ENCODE measurements around the gene CCDC117.
"Not testable (repeated sequence)": the region's sequence is repeated elsewhere in the genome, so short reads cannot be mapped to it uniquely, and the experiment has no call there.

The CCDC117 gene

GRCh38 chr22:28801845-28802594 lies 29.5 kb downstream of the CCDC117 start:
- DNase-seq (ENCODE audit: low read depth in 2 of 2), result no peak

GRCh38 chr22:28802595-28803123 lies 30.2 kb downstream of the CCDC117 start:
- no peak for DNase-seq (ENCODE audit: low read depth in 2 of 2)

- DNase-seq (ENCODE audit: low read depth in 2 of 2), result not testable (repeated sequence)
These were observed 32.9 kb downstream of the CCDC117 start for GRCh38 chr22:28805426-28805825.

- DNase-seq (ENCODE audit: low read depth in 2 of 2), result no peak
These were observed 36.3 kb downstream of the CCDC117 start for GRCh38 chr22:28808716-28809355.

GRCh38 chr22:28810821-28811491 lies 38.5 kb downstream of the CCDC117 start:
- no peak for DNase-seq (ENCODE audit: low read depth in 2 of 2)

GRCh38 chr22:28812516-28812915 lies 40.0 kb downstream of the CCDC117 start:
- no peak for DNase-seq (ENCODE audit: low read depth in 2 of 2)

- no peak for DNase-seq (ENCODE audit: low read depth in 2 of 2)
These were observed 41.5 kb downstream of the CCDC117 start for GRCh38 chr22:28813772-28814518.

- DNase-seq (ENCODE audit: low read depth in 2 of 2), result no peak
These were observed 42.6 kb downstream of the CCDC117 start for GRCh38 chr22:28815111-28815510.

- DNase-seq (ENCODE audit: low read depth in 2 of 2), result no peak
These were observed 43.2 kb downstream of the CCDC117 start for GRCh38 chr22:28815729-28816128.

- no peak for DNase-seq (ENCODE audit: low read depth in 2 of 2)
These were observed 44.6 kb downstream of the CCDC117 start for GRCh38 chr22:28817064-28817463.

- no peak for DNase-seq (ENCODE audit: low read depth in 2 of 2)
These were observed 45.7 kb downstream of the CCDC117 start for GRCh38 chr22:28817919-28818859.

GRCh38 chr22:28819253-28820096 lies 47.0 kb downstream of the CCDC117 start:
- no peak for DNase-seq (ENCODE audit: low read depth in 2 of 2)

GRCh38 chr22:28820885-28821284 lies 48.4 kb downstream of the CCDC117 start:
- DNase-seq (ENCODE audit: low read depth in 2 of 2), result no peak

- DNase-seq (ENCODE audit: low read depth in 2 of 2), result no peak
These were observed 49.0 kb downstream of the CCDC117 start for GRCh38 chr22:28821452-28821851.

GRCh38 chr22:28822930-28823551 lies 50.5 kb downstream of the CCDC117 start:
- no peak for DNase-seq (ENCODE audit: low read depth in 2 of 2)

GRCh38 chr22:28824455-28824854 lies 52.0 kb downstream of the CCDC117 start:
- DNase-seq (ENCODE audit: low read depth in 2 of 2), result not testable (repeated sequence)

GRCh38 chr22:28826430-28826829 lies 53.9 kb downstream of the CCDC117 start:
- not testable (repeated sequence) for DNase-seq (ENCODE audit: low read depth in 2 of 2)

GRCh38 chr22:28826921-28827320 lies 54.4 kb downstream of the CCDC117 start:
- no peak for DNase-seq (ENCODE audit: low read depth in 2 of 2)
